NCI-H2029 treated with DMSO at 0.1 percent for 48 hours (cell line): ENCODE results near the gene PDZD8.

ENCODE experiments used
- DNase-seq: peaks from one replicate; lab custom pipeline; 2025; lab: John Stamatoyannopoulos, UW

The PDZD8 gene

GRCh38 chr10:117391436-117392205, 16.4 kb upstream of the PDZD8 start:
- no peak for DNase-seq

- no peak for DNase-seq
Measured at GRCh38 chr10:117390420-117390819, 15.2 kb upstream of the PDZD8 start.

GRCh38 chr10:117386805-117387204, 11.6 kb upstream of the PDZD8 start:
- no peak for DNase-seq

GRCh38 chr10:117382861-117383260, 7.6 kb upstream of the PDZD8 start:
- DNase-seq: no peak

GRCh38 chr10:117374506-117375359, 507 bp downstream of the PDZD8 start:
- no peak for DNase-seq

- DNase-seq: no peak
Measured at GRCh38 chr10:117373823-117374505, 1.3 kb downstream of the PDZD8 start.

GRCh38 chr10:117370205-117370604, 5.0 kb downstream of the PDZD8 start:
- no peak for DNase-seq

- no peak for DNase-seq
Measured at GRCh38 chr10:117367718-117368117, 7.5 kb downstream of the PDZD8 start.

GRCh38 chr10:117366741-117367140, 8.5 kb downstream of the PDZD8 start:
- DNase-seq: no peak

GRCh38 chr10:117365612-117366011, 9.6 kb downstream of the PDZD8 start:
- DNase-seq: no peak

GRCh38 chr10:117364110-117364960, 10.9 kb downstream of the PDZD8 start:
- no peak for DNase-seq

- no peak for DNase-seq
Measured at GRCh38 chr10:117363028-117363427, 12.2 kb downstream of the PDZD8 start.

GRCh38 chr10:117362313-117362712, 12.9 kb downstream of the PDZD8 start:
- DNase-seq: no peak

- DNase-seq: no peak
Measured at GRCh38 chr10:117360994-117361667, 14.1 kb downstream of the PDZD8 start.

GRCh38 chr10:117360016-117360415, 15.2 kb downstream of the PDZD8 start:
- DNase-seq: no peak

- no peak for DNase-seq
Measured at GRCh38 chr10:117355072-117355471, 20.2 kb downstream of the PDZD8 start.

GRCh38 chr10:117353684-117354083, 21.6 kb downstream of the PDZD8 start:
- no peak for DNase-seq

GRCh38 chr10:117352724-117353123, 22.5 kb downstream of the PDZD8 start:
- DNase-seq: no peak

- DNase-seq: no peak
Measured at GRCh38 chr10:117351996-117352395, 23.2 kb downstream of the PDZD8 start.

GRCh38 chr10:117351558-117351957, 23.7 kb downstream of the PDZD8 start:
- no peak for DNase-seq

GRCh38 chr10:117350909-117351308, 24.3 kb downstream of the PDZD8 start:
- no peak for DNase-seq
